RPMI7951 (cell line): ENCODE data around the gene TEX9. TPM values are rescaled to one million over a fixed set of nuclear protein-coding genes. Genes with fewer than 3 reads are reported as not detected.
"Not testable (repeated sequence)": the region's sequence is repeated elsewhere in the genome, so short reads cannot be mapped to it uniquely, and the experiment has no call there.

Experiments used
- DNase-seq: peaks from one replicate; pipeline ENCODE4 v3.0.0-alpha.2; 2012; ENCODE audit warnings: low read depth
- total RNA-seq: library from RNA; depleted of rRNA; stranded (reverse); fragments of >200 nt; shearing (Covaris generic); gene quantifications from 2 replicates; pipeline ENCODE4 v1.2.3, GENCODE V29; 2014

The TEX9 gene
- total RNA-seq, 1 experiment from 2014 or later, result 5.4 TPM

- DNase-seq, result no peak
These were observed 985 bp downstream of the TEX9 start for GRCh38 chr15:56366211-56366610.

GRCh38 chr15:56367156-56367555 is 1.9 kb downstream of the TEX9 start:
- no peak for DNase-seq

- DNase-seq, result no peak
These were observed 4.0 kb downstream of the TEX9 start for GRCh38 chr15:56369234-56369633.

GRCh38 chr15:56371495-56372147 is 6.4 kb downstream of the TEX9 start:
- DNase-seq, result no peak

- not testable (repeated sequence) for DNase-seq
These were observed 9.5 kb downstream of the TEX9 start for GRCh38 chr15:56374693-56375092.

GRCh38 chr15:56377822-56378221 is 12.6 kb downstream of the TEX9 start:
- not testable (repeated sequence) for DNase-seq

- no peak for DNase-seq
These were observed 17.8 kb downstream of the TEX9 start for GRCh38 chr15:56383010-56383409.

- no peak for DNase-seq
These were observed 20.7 kb downstream of the TEX9 start for GRCh38 chr15:56385908-56386307.

- peak; percentile 16 for DNase-seq
These were observed 25.6 kb downstream of the TEX9 start for GRCh38 chr15:56390739-56391267.

- DNase-seq, result no peak
These were observed 28.1 kb downstream of the TEX9 start for GRCh38 chr15:56393277-56393676.

GRCh38 chr15:56394909-56395308 is 29.7 kb downstream of the TEX9 start:
- DNase-seq, result no peak

- DNase-seq, result not testable (repeated sequence)
These were observed 32.1 kb downstream of the TEX9 start for GRCh38 chr15:56397325-56397724.

GRCh38 chr15:56399209-56399608 is 34.0 kb downstream of the TEX9 start:
- DNase-seq, result not testable (repeated sequence)

GRCh38 chr15:56410721-56411120 is 45.5 kb downstream of the TEX9 start:
- DNase-seq, result no peak

GRCh38 chr15:56411122-56411749 is 46.0 kb downstream of the TEX9 start:
- DNase-seq, result no peak

- DNase-seq, result not testable (repeated sequence)
These were observed 48.0 kb downstream of the TEX9 start for GRCh38 chr15:56413114-56413733.

GRCh38 chr15:56425276-56425675 is 60.0 kb downstream of the TEX9 start:
- no peak for DNase-seq

GRCh38 chr15:56425976-56426375 is 60.8 kb downstream of the TEX9 start:
- DNase-seq, result no peak

- peak; percentile 39 for DNase-seq
These were observed 63.7 kb downstream of the TEX9 start for GRCh38 chr15:56428821-56429458.

- DNase-seq, result no peak
These were observed 67.1 kb downstream of the TEX9 start for GRCh38 chr15:56432304-56432703.

- DNase-seq, result no peak
These were observed 75.1 kb downstream of the TEX9 start for GRCh38 chr15:56440214-56440770.

- no peak for DNase-seq
These were observed 77.1 kb downstream of the TEX9 start for GRCh38 chr15:56442354-56442753.
